GM06990 (cell line): ENCODE results near the gene HEPHL1.
A peak's percentile ranks its signal among the peaks of the same experiment; 100 is the strongest.

Source experiments
- DNase-seq: peaks from one replicate; pipeline ENCODE4 v3.0.0-alpha.2; 2011; ENCODE audit not compliant: insufficient read length; ENCODE audit errors: extremely low read depth
- H3K27me3 ChIP-seq: replicated peaks from 2 replicates; pipeline ENCODE4 v1.6.0; 2011; ENCODE audit warnings: low read length; ENCODE audit not compliant: control insufficient read depth, insufficient read depth
- H3K36me3 ChIP-seq: 2 replicates; pipeline ENCODE4 v1.5.1; 2011; ENCODE audit warnings: low read length; ENCODE audit not compliant: control insufficient read depth, insufficient read depth
- H3K4me3 ChIP-seq: replicated peaks from 2 replicates; pipeline ENCODE4 v1.5.1; 2011; ENCODE audit warnings: low read depth, mild to moderate bottlenecking, control low read depth, low read length
- CTCF ChIP-seq: IDR thresholded peaks from 2 replicates; pipeline ENCODE4 v1.5.1; 2011; ENCODE audit warnings: low read length, control low read depth, mild to moderate bottlenecking, inconsistent platforms; ENCODE audit not compliant: insufficient read depth, poor library complexity, severe bottlenecking

The HEPHL1 gene

DNA sequence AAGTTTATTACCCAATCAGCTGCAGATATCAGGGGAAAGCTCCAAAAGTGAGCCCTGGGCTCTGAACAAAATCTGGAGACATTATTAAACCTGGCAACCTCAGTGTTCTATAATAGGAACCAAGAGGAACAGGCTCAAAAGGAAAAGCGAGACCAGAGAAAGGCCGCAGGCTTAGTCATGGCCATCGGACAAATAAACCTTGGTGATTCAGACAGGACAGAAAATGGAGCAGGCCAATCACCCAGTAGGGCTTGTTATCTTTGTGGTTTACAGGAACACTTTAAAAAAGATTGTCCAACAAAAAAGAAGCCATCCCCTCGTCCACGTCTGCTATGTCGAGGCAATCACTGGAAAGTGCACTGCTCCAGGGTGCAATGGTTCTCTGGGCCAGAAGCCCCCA is 99.8 kb downstream of the HEPHL1 start:
- TF ChIP-seq CTCF: no peak
- H3K27me3 ChIP-seq: no peaks in the 10 kb centered on the region
- DNase-seq: no peak
- H3K4me3 ChIP-seq: no peak overlapping the region
- H3K36me3 ChIP-seq: no peaks in the 10 kb centered on the region

GRCh38 chr11:94125407-94126115 is 104.4 kb downstream of the HEPHL1 start:
- H3K27me3 ChIP-seq: no peaks in the 10 kb centered on the region
- no peak for TF ChIP-seq CTCF
- no peaks in the 10 kb centered on the region for H3K36me3 ChIP-seq
- no peak for DNase-seq
- H3K4me3 ChIP-seq: no peak overlapping the region

DNA sequence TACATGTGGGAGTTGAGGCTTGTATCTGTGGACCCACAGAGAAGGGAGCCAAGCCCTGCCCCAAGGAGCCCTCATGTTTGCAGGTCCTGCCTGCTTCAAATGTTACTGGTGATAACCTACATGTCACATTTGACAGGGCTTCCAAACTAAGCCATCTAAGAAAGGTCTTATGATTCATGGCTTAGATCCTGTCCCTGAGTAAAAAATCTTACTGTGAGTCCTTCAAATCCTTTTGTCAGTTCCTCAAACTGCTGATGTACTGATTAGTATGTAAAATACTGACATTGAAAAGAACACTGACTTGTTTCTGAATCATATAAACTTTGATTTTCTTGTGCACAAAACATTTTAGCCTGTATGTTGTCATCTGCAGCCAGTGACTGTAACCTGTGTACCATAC is 106.5 kb downstream of the HEPHL1 start:
- H3K27me3 ChIP-seq: no peaks in the 10 kb centered on the region
- no peak for TF ChIP-seq CTCF
- H3K36me3 ChIP-seq: no peaks in the 10 kb centered on the region
- peak overlapping the region; percentile 78 for H3K4me3 ChIP-seq
- DNase-seq: no peak

GRCh38 chr11:94128291-94128745 is 107.2 kb downstream of the HEPHL1 start:
- Histone ChIP-seq H3K4me3 (peak overlapping the region; percentile 78), H3K27me3 (no peaks in the 10 kb centered on the region), H3K36me3 (no peaks in the 10 kb centered on the region)
- no peak for DNase-seq
- TF ChIP-seq CTCF: no peak

DNA sequence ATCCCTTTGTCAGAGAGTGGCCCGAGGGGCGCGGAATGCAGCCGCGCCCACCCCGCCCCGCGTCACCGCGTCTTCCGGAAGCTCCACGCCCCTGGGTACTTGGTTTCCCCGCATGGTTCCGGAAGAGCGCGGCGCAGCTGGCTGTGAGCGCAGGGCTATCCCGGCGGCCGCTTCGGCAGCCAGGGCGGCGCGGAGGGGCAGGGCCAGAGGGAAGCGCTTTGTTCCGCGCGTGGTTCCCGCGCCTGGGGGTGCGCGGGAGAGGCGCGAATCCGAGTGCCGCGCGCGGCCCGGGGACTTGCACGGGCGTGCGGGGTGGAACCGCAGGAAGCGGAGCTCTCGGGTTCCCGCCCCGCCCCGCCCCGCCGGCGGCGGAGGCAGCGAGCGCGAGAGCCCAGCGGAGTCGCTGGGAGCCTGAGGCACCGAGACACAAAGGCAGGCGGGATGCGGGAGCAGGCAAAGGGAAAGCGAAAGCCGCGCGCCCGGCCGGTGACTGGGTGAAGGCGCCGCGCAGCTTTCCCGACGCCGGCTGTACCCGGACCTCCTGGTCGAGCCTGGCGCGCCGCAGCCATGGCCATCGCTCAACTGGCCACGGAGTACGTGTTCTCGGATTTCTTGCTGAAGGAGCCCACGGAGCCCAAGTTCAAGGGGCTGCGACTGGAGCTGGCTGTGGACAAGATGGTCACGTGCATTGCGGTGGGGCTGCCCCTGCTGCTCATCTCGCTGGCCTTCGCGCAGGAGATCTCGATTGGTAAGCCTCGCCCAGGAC is 107.8 kb downstream of the HEPHL1 start, which contains the start of gene PANX1:
TSS of gene PANX1 (plus strand) at position 96 of the 766 bp plus-strand sequence. CDS start at position 568, 472 bp downstream.
- no peaks in the 10 kb centered on the region for H3K36me3 ChIP-seq
- DNase-seq: peak; percentile 90

More for the DNA sequence above, 107.8 kb downstream of the HEPHL1 start, which contains the start of gene PANX1:
- no peak for TF ChIP-seq CTCF
- Histone ChIP-seq H3K27me3 (no peaks in the 10 kb centered on the region), H3K4me3 (peak within 1 kb of the TSS; percentile 78)
